ENCODE results near the gene HGFAC.

The HGFAC gene

GRCh38 chr4:3476936-3477749, 35.4 kb downstream of the HGFAC start:
- DNase-seq: no peak

GRCh38 chr4:3477750-3478430, 36.1 kb downstream of the HGFAC start:
- DNase-seq: no peak

- DNase-seq: no peak
These were observed 36.9 kb downstream of the HGFAC start for GRCh38 chr4:3478446-3479357.

- no peak for DNase-seq
These were observed 37.8 kb downstream of the HGFAC start for GRCh38 chr4:3479358-3480101.

GRCh38 chr4:3480528-3481112, 38.9 kb downstream of the HGFAC start:
- DNase-seq: peak; percentile 62

GRCh38 chr4:3481113-3481531, 39.4 kb downstream of the HGFAC start:
- DNase-seq: no peak

GRCh38 chr4:3481783-3482393, 40.1 kb downstream of the HGFAC start:
- DNase-seq: no peak

GRCh38 chr4:3482707-3483106, 40.9 kb downstream of the HGFAC start:
- no peak for DNase-seq

- DNase-seq: peak; percentile 24
These were observed 41.7 kb downstream of the HGFAC start for GRCh38 chr4:3483471-3483921.

- no peak for DNase-seq
These were observed 42.5 kb downstream of the HGFAC start for GRCh38 chr4:3484057-3484973.

- DNase-seq: no peak
These were observed 43.4 kb downstream of the HGFAC start for GRCh38 chr4:3485011-3485791.

GRCh38 chr4:3485886-3486540, 44.2 kb downstream of the HGFAC start:
- DNase-seq: no peak

GRCh38 chr4:3486541-3487540, 45.1 kb downstream of the HGFAC start:
- peak; percentile 29 for DNase-seq

GRCh38 chr4:3487861-3488260, 46.1 kb downstream of the HGFAC start:
- no peak for DNase-seq

- no peak for DNase-seq
These were observed 47.1 kb downstream of the HGFAC start for GRCh38 chr4:3488820-3489219.

GRCh38 chr4:3489451-3489962, 47.7 kb downstream of the HGFAC start:
- no peak for DNase-seq

GRCh38 chr4:3491681-3492405, 50.1 kb downstream of the HGFAC start:
- DNase-seq: no peak
